NCI-H1436 treated with DMSO at 0.1 percent for 48 hours (cell line): ENCODE data around the gene METTL4.

Source experiments
- DNase-seq: peaks from one replicate; lab custom pipeline; 2025; lab: John Stamatoyannopoulos, UW

The METTL4 gene

DNA sequence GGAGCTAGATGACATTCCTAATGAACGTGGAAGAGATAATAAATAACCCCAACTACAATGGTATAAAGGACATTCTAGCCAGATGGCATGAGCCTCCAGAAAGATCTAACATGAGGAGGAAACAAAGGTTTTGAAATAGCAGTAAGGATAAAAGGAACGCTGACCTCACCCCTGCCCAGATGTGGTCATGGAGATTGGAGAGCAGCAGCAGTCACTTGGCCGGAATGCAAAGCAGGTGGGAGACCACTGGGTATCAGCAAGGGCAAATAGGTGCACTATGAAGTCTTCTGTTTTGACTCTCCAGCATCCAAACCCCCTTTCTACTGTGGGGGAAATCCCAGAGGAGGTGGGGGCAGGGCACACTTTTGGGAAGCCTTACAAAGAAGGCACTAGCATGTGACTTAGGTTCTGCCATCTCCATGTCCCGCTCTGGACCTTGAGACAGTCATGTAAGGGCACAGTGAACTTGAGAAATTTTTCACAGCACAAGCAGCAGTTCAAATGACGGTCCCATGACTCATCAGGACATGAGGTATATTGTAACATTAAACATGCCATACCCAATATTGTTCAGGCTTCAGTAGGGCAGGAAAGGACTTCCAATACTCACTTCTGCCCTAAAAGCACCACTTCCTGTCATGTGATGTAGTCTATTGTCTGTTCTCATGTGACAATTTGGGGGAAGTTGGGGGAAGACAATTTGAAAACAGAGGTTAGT lies 55.2 kb downstream of the METTL4 start:
- DNase-seq, result no peak

DNA sequence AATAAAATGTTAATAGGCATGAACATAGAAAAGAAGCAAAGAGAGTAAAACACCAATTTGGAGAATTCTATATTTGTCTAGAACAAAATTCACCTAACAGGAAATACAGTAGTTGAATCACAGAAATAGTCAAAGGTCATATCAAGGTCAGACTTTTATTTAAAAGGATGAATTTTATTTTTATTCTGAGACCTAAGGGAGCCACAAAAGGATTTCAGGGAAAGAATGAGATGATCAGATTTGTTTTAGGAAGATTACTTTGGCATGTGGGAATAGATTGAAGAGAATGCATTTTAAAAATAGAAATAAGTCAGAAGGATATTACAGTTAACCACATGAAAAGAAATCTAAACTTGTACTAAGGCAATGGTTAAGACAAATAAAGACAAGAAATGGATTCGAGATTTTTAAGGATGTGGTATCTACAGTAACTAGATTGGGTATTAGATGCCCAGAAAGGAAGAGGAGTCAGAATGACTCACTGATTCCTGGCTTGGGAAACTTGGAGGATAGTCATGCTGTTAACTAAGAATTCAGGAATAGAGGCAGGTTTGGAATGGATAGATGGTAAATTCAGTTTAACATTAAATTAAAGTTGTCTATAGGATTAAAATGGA lies 56.0 kb downstream of the METTL4 start:
- no peak for DNase-seq

DNA sequence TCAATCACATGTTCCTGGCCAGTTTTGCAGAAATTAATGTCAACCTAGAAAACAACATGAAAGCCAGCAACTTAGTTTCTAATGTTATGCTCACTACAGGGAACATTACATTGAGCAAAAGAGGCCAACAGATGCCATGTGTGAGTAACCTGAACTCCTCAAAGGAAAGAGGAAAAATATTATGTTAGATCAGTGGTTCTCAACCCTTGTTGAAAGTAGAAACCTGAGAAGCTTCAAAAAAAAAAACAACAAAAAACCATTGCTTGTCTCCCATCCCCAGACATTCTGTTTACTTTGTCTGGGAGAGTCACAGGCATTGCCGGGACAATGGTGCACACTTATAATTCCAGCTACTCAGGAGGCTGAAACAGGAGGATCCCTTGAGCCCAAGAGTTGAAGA lies 57.7 kb downstream of the METTL4 start:
- DNase-seq, result no peak

DNA sequence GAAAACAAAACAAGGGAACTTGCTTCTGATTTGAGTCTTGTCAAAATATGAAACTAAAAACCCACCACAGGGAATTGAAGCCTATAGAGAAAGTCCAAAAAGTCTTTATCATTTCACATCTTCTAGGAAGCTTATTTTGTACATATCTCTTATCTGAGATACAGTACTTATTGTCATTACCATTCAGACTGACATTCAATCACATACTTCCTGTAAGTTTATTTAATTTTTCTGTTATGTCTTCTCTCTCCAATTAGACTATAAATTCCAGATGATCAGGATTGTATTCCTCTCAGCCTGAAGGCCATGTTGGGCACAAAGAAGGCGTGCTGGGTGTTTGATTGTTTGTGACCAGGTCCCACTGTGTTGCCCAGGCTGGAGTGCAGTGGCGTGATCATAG lies 59.2 kb downstream of the METTL4 start:
- no peak for DNase-seq

- DNase-seq, result no peak
Observed at GRCh38 chr18:2511451-2511850, 59.9 kb downstream of the METTL4 start.

GRCh38 chr18:2510416-2510815 lies 60.9 kb downstream of the METTL4 start:
- DNase-seq, result no peak

GRCh38 chr18:2508678-2509077 lies 62.6 kb downstream of the METTL4 start:
- DNase-seq, result no peak

- no peak for DNase-seq
Observed at GRCh38 chr18:2508155-2508554, 63.1 kb downstream of the METTL4 start.

DNA sequence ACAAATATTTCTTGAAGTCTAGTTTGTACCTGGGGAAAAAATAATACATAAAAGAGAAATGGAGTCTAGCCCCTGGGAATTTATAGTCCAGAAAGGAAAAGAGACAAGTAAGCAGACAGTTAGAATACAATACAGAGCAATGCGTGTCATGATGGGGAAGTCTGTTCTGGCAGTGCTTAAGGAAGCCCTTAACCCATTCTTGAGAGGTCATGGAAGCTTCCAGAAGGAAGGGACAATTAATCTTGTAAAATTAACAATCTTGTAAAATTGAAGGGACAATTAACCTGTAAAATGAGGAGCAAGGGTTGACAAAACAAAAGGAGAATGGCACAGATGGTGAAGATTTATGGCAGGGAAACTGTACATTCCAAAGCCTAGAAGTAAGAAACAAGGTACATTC lies 66.7 kb downstream of the METTL4 start:
- no peak for DNase-seq

DNA sequence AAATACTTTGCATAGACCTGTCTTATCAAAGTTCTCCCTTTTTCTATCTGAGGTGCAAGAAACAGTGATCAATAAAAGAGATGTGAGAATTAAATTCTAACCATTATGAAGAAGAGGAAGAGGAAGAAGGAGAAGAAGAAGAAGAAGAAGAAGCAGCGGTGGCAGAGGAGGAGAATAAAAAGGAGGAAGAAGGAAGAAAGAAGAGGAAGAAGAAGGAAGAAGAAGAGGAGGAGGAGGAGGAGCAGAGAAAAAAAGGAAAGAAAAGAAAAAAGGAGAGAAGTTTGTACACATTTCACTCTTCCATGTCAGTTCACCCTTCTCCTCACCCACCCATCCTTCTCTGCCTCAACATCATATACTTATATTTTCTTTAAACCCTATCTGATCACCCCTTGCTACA lies 68.4 kb downstream of the METTL4 start:
- no peak for DNase-seq

- no peak for DNase-seq
Observed at GRCh38 chr18:2502394-2502793, 68.9 kb downstream of the METTL4 start.

DNA sequence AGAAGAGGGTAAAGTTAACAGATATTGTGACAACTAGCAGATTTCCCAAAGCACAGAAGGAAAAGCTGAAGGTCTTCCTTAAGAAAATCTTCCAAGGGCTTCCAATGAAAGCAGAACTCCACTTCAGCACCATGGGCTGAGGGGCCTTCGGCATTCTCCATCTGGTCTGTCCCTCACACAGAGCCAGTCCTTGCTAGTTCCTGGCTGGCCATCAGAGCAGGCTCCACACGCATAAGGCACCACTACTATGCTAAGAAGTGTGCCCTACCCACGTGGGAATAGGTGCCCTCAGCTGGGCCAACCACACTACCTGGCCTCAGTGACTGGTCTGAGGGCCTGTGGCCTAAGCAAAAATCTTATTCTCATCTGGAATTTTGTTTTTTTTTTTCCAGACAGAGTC lies 73.5 kb downstream of the METTL4 start:
- DNase-seq, result no peak

DNA sequence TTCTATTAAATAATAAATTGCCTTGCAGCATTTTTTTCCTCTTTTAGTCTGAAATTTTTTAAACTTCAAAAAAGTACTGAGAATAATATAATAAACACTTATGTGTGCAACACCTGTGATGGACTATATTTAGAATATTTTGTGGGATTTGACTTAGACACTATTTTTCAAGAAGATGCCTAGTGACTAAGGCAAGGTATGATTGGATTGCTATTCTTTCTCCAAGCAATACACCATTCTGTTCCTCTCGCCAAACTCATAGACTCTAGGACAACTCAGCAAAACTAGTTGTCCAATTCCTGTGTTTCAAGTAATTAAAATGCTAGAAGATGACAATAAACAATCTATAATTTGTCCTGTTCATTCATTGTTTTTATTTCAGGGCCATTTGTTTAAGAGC lies 75.9 kb downstream of the METTL4 start:
- DNase-seq, result no peak

GRCh38 chr18:2494921-2495320 lies 76.4 kb downstream of the METTL4 start:
- no peak for DNase-seq
